ENCODE measurements around the gene AK5.

AK5 gene

DNA sequence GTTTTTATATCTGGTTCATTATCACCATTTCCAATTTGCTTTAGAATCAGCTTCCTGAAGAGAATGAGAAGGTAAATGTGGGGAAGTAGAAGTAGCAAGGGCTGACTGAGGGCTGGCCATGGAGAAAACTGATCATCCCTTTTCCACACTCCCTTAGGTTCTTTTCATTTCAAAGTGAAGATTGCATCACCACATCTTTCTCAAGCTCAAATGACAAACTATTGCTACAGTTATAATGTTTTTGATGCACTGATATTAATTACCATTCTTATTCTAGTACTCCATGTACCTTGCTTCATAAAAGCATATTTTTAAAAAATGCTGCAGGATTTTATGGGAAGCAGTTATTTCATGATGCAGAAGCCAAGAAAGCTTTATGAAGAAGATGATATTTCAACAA is 7.9 kb upstream of the AK5 start:
- H3K27me3 ChIP-seq (ENCODE audit: control insufficient read depth, insufficient read depth, low read length) = no peaks in the 10 kb centered on the region
- H3K9ac ChIP-seq (ENCODE audit: low read length) = no peak overlapping the region
- H3K4me3 ChIP-seq (ENCODE audit: low read length) = no peak overlapping the region
- H3K36me3 ChIP-seq (ENCODE audit: control insufficient read depth, insufficient read depth, low read length) = no peaks in the 10 kb centered on the region
- no peak overlapping the region for H3K27ac ChIP-seq (ENCODE audit: low read depth, low read length)
- H3K4me1 ChIP-seq (ENCODE audit: control insufficient read depth, insufficient read depth, low read length) = no peaks in the 10 kb centered on the region

GRCh38 chr1:77275194-77275593 is 6.6 kb upstream of the AK5 start:
- Histone ChIP-seq H3K4me3 (ENCODE audit: low read length) (no peak overlapping the region), H3K4me1 (ENCODE audit: control insufficient read depth, insufficient read depth, low read length) (no peaks in the 10 kb centered on the region), H3K9ac (ENCODE audit: low read length) (no peak overlapping the region), H3K36me3 (ENCODE audit: control insufficient read depth, insufficient read depth, low read length) (no peaks in the 10 kb centered on the region), H3K27me3 (ENCODE audit: control insufficient read depth, insufficient read depth, low read length) (no peaks in the 10 kb centered on the region), H3K27ac (ENCODE audit: low read depth, low read length) (no peak overlapping the region)

GRCh38 chr1:77276941-77277340 is 4.9 kb upstream of the AK5 start:
- Histone ChIP-seq H3K4me1 (ENCODE audit: control insufficient read depth, insufficient read depth, low read length) (no peaks in the 10 kb centered on the region), H3K9ac (ENCODE audit: low read length) (no peak overlapping the region), H3K27ac (ENCODE audit: low read depth, low read length) (no peak overlapping the region), H3K36me3 (ENCODE audit: control insufficient read depth, insufficient read depth, low read length) (no peaks in the 10 kb centered on the region), H3K4me3 (ENCODE audit: low read length) (no peak overlapping the region), H3K27me3 (ENCODE audit: control insufficient read depth, insufficient read depth, low read length) (no peaks in the 10 kb centered on the region)

DNA sequence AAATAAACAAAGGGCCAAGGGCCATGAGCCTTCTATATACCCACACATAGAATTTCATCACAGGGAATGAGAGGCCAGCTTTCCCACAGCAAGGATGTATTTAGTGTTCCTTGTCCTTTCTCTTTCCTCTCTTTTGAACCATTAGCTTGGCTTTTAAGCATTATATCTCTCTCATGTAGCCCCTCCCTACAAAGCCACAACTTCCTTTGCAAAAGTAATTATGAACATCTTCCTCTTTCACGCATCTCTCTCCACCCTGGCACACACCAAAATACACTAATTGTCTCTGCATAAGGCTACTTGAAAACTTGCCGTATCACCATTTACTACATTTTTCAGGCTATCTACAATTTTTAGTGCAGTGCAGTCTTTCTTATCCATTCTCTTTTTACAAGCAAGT is 1.9 kb upstream of the AK5 start:
- no peak overlapping the region for H3K9ac ChIP-seq (ENCODE audit: low read length)
- H3K36me3 ChIP-seq (ENCODE audit: control insufficient read depth, insufficient read depth, low read length) = no peaks in the 10 kb centered on the region
- H3K27ac ChIP-seq (ENCODE audit: low read depth, low read length) = no peak overlapping the region
- peaks cover 3% of the 10 kb centered on the region for H3K4me1 ChIP-seq (ENCODE audit: control insufficient read depth, insufficient read depth, low read length)
- no peak overlapping the region for H3K4me3 ChIP-seq (ENCODE audit: low read length)
- H3K27me3 ChIP-seq (ENCODE audit: control insufficient read depth, insufficient read depth, low read length) = peaks cover 10% of the 10 kb centered on the region

- H3K27me3 ChIP-seq (ENCODE audit: control insufficient read depth, insufficient read depth, low read length) = peaks cover 10% of the 10 kb centered on the region
- H3K36me3 ChIP-seq (ENCODE audit: control insufficient read depth, insufficient read depth, low read length) = no peaks in the 10 kb centered on the region
- H3K4me3 ChIP-seq (ENCODE audit: low read length) = no peak overlapping the region
- H3K27ac ChIP-seq (ENCODE audit: low read depth, low read length) = no peak overlapping the region
- H3K9ac ChIP-seq (ENCODE audit: low read length) = no peak overlapping the region
- H3K4me1 ChIP-seq (ENCODE audit: control insufficient read depth, insufficient read depth, low read length) = peaks cover 3% of the 10 kb centered on the region
Measured at GRCh38 chr1:77280962-77281361, 857 bp upstream of the AK5 start.

DNA sequence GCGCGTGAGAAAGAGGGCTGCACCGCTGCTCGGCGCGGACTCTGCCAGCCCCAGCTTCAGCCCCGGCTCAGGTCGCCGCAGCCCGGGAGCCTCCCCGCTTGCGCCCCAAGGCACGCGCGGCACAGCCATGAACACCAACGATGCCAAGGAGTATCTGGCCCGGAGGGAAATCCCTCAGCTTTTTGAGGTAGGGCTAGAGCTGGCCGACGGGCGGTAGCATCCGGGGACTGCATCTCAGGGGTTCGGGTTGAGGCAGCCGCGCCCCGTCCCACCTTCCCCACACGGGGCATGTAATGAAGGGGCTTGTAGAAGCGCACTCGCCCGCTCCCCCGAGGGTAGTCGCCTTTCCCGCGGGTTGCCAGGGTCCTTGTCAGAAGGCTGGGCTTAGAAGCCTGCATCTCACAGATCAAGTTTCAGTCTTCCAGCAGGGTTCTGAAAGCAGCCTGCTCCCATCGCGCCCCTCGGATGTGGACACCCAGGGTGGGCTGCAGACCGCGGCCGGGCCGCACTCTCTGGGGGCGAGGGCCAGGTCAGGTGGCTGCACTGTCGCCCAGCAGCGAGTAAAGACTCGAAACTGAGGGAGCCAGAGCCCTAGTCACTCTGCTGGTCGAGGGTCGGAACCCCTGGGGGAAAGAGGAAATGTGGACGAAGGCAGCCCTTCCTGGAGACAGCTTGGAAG is 507 bp downstream of the AK5 start:
- H3K27me3 ChIP-seq (ENCODE audit: control insufficient read depth, insufficient read depth, low read length) = peaks cover 10% of the 10 kb centered on the region
- peak overlapping the region; percentile 57 for H3K4me3 ChIP-seq (ENCODE audit: low read length)
- no peak overlapping the region for H3K27ac ChIP-seq (ENCODE audit: low read depth, low read length)
- peaks cover 3% of the 10 kb centered on the region for H3K4me1 ChIP-seq (ENCODE audit: control insufficient read depth, insufficient read depth, low read length)
- H3K9ac ChIP-seq (ENCODE audit: low read length) = no peak overlapping the region
- no peaks in the 10 kb centered on the region for H3K36me3 ChIP-seq (ENCODE audit: control insufficient read depth, insufficient read depth, low read length)

DNA sequence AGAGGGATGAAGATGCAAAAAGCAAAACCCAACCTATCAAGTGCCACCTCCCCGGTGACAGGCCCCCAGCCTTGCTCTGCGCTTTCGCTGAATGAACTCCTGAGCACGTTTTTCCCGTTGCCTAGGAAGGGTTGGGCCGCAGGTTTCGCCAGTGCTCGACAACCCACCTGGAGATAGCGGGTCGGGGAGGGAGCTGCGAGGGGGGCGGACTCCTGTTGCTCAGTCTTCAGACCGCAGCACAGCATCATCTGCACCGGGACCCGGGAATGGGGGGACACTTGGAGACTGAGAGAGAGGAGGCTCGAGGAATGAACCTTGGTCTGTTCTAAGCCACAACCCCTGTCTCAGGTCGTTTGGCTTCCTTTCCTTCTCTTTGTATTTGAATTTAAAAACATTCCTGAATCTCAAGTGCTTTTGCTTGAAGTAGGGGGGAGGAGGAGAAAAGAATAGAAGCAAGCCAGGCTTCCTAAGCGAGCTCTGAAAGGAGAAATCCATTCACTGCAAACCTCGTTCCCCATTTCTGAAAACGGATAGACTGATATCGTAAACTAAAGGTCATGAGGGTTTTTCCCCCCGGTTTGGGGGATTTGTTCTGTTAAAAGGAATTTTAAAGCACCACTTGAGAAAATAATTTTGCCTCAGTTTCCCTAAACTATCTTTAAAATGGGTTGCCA is 1.2 kb downstream of the AK5 start:
- H3K36me3 ChIP-seq (ENCODE audit: control insufficient read depth, insufficient read depth, low read length) = no peaks in the 10 kb centered on the region
- peaks cover 10% of the 10 kb centered on the region for H3K27me3 ChIP-seq (ENCODE audit: control insufficient read depth, insufficient read depth, low read length)
- H3K4me1 ChIP-seq (ENCODE audit: control insufficient read depth, insufficient read depth, low read length) = peaks cover 3% of the 10 kb centered on the region
- H3K27ac ChIP-seq (ENCODE audit: low read depth, low read length) = no peak overlapping the region
- no peak overlapping the region for H3K9ac ChIP-seq (ENCODE audit: low read length)
- peak overlapping the region; percentile 57 for H3K4me3 ChIP-seq (ENCODE audit: low read length)

DNA sequence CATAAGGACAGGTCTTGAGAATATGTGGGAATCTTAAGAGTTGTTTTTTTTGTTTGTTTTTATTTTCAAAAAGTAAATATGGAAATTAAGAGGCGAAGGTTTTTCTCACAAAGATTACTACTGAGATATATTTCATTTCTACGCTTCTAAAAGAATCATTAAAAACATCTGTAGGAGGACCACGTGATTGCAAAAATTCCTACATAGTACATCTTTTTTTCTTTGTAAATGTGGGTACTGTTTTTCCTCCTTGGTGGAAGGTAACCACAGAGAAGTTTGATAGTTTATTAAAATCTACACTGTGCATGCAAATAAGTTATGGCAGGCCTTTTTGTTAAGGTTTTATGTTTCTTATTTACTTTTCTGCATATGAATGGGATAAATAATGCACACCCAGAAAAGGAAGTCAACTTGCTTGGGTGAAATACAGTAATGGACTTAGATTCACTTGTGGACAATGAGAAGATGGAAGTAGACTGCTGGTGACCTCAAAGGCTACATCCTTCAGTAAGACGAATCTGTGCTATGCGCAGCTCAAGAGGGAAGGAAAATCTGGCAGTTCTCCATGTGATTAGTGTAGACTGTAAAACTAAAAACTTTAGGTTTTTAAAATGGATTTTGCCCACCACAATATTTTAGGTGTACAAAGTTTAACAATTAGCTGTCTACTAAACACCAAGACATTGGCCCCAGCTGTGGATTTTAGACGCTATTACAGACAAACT is 2.0 kb downstream of the AK5 start:
- no peaks in the 10 kb centered on the region for H3K36me3 ChIP-seq (ENCODE audit: control insufficient read depth, insufficient read depth, low read length)
- H3K9ac ChIP-seq (ENCODE audit: low read length) = no peak overlapping the region
- H3K27ac ChIP-seq (ENCODE audit: low read depth, low read length) = no peak overlapping the region
- H3K4me3 ChIP-seq (ENCODE audit: low read length) = no peak overlapping the region
- H3K27me3 ChIP-seq (ENCODE audit: control insufficient read depth, insufficient read depth, low read length) = peaks cover 10% of the 10 kb centered on the region
- peaks cover 3% of the 10 kb centered on the region for H3K4me1 ChIP-seq (ENCODE audit: control insufficient read depth, insufficient read depth, low read length)

DNA sequence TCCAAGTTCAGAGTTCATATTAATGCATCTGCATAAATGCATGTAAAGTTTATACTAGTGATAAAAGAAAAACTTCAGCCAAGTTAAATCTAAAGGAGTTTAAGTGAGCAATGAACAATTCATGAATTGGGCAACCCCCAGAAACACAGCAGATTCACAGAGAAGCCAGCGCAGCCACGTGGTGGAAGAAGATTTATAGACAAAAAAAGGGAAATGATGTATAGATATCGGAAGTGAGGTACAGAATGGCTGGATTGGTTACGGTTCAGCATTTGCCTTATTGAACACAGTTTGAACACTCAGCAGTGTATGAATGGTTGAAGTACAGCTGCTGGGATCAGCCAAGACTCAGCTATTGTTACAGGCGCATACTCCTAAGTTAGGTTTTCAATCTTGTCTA is 5.7 kb downstream of the AK5 start:
- peaks cover 6% of the 10 kb centered on the region for H3K27me3 ChIP-seq (ENCODE audit: control insufficient read depth, insufficient read depth, low read length)
- H3K4me1 ChIP-seq (ENCODE audit: control insufficient read depth, insufficient read depth, low read length) = peaks cover under 1% of the 10 kb centered on the region
- no peak overlapping the region for H3K27ac ChIP-seq (ENCODE audit: low read depth, low read length)
- H3K4me3 ChIP-seq (ENCODE audit: low read length) = no peak overlapping the region
- H3K36me3 ChIP-seq (ENCODE audit: control insufficient read depth, insufficient read depth, low read length) = no peaks in the 10 kb centered on the region
- no peak overlapping the region for H3K9ac ChIP-seq (ENCODE audit: low read length)

DNA sequence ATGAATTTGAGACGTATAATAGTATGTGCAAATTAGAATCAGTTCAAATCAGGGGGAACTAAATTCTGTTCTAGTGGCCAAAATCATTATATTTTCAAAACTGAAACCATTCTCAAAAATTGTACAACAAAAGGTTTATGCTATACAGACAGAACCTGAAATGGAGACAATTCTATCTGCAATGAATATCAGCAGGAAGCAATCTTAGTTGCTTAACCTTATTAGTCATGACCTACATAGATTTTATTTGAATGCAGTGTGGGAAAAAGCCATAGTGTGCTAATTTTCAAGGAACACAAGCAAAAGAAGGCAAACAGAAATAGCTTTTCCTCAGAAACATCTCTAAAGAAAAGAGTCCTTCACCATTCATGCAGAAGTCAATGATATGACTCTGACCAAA is 6.5 kb downstream of the AK5 start:
- no peaks in the 10 kb centered on the region for H3K36me3 ChIP-seq (ENCODE audit: control insufficient read depth, insufficient read depth, low read length)
- H3K4me1 ChIP-seq (ENCODE audit: control insufficient read depth, insufficient read depth, low read length) = no peaks in the 10 kb centered on the region
- no peak overlapping the region for H3K4me3 ChIP-seq (ENCODE audit: low read length)
- H3K9ac ChIP-seq (ENCODE audit: low read length) = no peak overlapping the region
- H3K27ac ChIP-seq (ENCODE audit: low read depth, low read length) = no peak overlapping the region
- H3K27me3 ChIP-seq (ENCODE audit: control insufficient read depth, insufficient read depth, low read length) = no peaks in the 10 kb centered on the region

DNA sequence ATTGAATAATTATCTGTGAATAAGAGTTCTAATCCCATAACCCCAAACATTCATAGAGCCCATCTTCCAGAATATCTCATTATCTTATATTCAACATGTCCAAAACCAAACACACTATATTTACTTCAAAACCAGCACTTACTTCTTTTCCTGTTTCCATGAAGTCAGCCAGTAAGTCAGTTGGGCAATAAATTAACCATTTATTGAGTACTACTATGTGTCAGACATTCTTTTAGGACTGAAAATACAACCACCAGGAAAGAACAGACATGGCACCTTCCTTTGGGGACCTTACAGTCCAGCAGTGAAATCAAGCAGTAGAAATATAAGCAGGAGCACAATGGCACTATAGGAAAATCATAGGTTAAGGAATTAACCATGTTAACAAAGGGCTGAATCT is 8.8 kb downstream of the AK5 start:
- H3K9ac ChIP-seq (ENCODE audit: low read length) = no peak overlapping the region
- no peaks in the 10 kb centered on the region for H3K4me1 ChIP-seq (ENCODE audit: control insufficient read depth, insufficient read depth, low read length)
- no peak overlapping the region for H3K4me3 ChIP-seq (ENCODE audit: low read length)
- no peaks in the 10 kb centered on the region for H3K27me3 ChIP-seq (ENCODE audit: control insufficient read depth, insufficient read depth, low read length)
- no peaks in the 10 kb centered on the region for H3K36me3 ChIP-seq (ENCODE audit: control insufficient read depth, insufficient read depth, low read length)
- no peak overlapping the region for H3K27ac ChIP-seq (ENCODE audit: low read depth, low read length)

DNA sequence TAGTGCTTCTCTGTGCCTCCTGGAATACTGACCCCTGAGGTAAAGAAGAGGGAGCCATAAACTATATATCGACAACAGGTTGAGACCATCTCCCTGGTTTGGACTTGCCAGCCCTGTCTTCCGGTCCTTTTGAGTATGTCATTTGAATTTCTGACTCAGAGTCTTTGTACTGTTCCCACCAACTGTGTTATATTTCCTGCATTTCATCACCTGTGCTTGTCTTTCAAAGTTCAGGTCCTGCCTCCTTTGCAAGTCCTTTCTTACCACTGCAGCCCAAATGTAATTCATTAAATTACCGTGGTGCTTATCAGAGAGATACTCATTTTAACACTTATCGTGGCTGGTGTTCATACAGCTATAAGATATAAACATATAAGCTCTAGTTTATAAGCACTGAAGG is 10.7 kb downstream of the AK5 start:
- H3K4me3 ChIP-seq (ENCODE audit: low read length) = no peak overlapping the region

More for the DNA sequence above, 10.7 kb downstream of the AK5 start:
- Histone ChIP-seq H3K4me1 (ENCODE audit: control insufficient read depth, insufficient read depth, low read length) (no peaks in the 10 kb centered on the region), H3K36me3 (ENCODE audit: control insufficient read depth, insufficient read depth, low read length) (no peaks in the 10 kb centered on the region), H3K27ac (ENCODE audit: low read depth, low read length) (no peak overlapping the region), H3K27me3 (ENCODE audit: control insufficient read depth, insufficient read depth, low read length) (no peaks in the 10 kb centered on the region), H3K9ac (ENCODE audit: low read length) (no peak overlapping the region)
